Measurements from ENCODE around the gene PHLPP1. TPM values are rescaled to one million over a fixed set of nuclear protein-coding genes. Genes with fewer than 3 reads are reported as not detected.

The PHLPP1 gene
- total RNA-seq, 5 donors from 2014 or later (not counting 1 experiment from before 2014, with no cell fraction given): 6.9 to 11.5 (median 7.4) TPM

DNA sequence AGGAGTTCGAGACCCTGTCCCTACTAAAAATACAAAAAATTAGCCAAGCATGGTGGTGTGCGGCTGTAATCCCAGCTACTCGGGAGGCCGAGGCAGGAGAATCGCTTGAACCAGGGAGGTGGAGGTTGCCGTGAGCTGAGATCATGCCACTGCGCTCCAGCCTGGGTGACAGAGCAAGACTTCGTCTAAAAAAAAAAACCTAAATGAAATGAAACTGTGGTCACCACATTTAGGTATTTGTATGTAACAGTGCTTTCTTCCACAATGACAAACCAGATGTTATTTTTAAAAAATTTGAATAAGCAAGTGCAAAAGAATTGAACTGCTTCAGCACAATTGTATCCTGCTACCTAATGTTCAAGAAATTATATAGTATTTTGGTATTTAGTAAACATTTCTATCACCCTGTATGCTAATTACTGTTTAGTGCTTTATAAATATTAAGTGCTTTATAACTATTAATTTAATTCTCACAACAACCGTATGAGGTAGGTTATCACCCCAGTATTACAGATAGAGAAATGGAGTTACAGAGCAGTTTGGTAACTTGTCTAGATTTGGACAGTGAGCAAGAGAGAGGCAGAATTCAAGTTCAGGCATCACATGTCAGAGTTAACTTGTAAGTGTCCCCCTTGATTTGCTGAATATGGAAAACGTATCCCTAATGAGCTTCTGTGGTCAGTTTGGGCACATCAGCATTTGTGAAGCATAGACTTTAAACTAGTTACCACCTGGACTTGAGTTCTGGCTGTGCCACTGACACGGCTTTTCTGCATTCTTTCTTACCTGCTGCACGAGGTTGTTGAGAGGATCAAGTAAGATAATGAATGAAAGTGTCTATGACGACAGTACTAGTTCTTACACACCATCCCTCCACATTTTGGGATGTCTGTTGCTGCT is 14.4 kb downstream of the PHLPP1 start:
- ATAC-seq (replicated peaks in 1 of 4): no peak
- H3K36me3 ChIP-seq (ENCODE audit: control insufficient read depth in 2 of 2, extremely low read depth in 1 of 2, insufficient read depth in 1 of 2, low read length in 1 of 2): no peaks in the 10 kb centered on the region
- H3K4me1 ChIP-seq (ENCODE audit: control insufficient read depth in 1 of 2, extremely low read depth in 1 of 2, insufficient read depth in 2 of 2, low read length in 2 of 2): no peaks in the 10 kb centered on the region
- H3K27ac ChIP-seq (ENCODE audit: low read length): no peak overlapping the region
- Mint-ChIP-seq H3K36me3 (peaks cover 13% of the 10 kb centered on the region), H3K4me1 (no peaks in the 10 kb centered on the region), H3K27ac (no peak overlapping the region), H3K9me3 (peaks cover 9 to 15% (median 10%) of the 10 kb centered on the region in 3 donors), H3K27me3 (no peaks in the 10 kb centered on the region), H3K4me3 (no peak overlapping the region)
- H3K9me3 ChIP-seq: no peaks in the 10 kb centered on the region
- H3K4me3 ChIP-seq (ENCODE audit: control insufficient read depth in 1 of 2, extremely low read depth in 1 of 2, low read length in 1 of 2): no peak overlapping the region
- ChIA-PET POLR2A (interaction anchor here in 1 of 2 donors (0.7 kb wide), 1 partner anchor 14 kb away, joined by 10 read pairs; no protein-coding TSS in a partner anchor), CTCF (no interaction called here)
- no peaks in the 10 kb centered on the region for H3K27me3 ChIP-seq (replicated peaks in 1 of 2; ENCODE audit: control insufficient read depth in 2 of 2, extremely low read depth in 1 of 2, insufficient read depth in 2 of 2, low read length in 1 of 2)
- WGBS (ENCODE audit: insufficient coverage): 94% methylated on average over 5 of the region's 13 CpGs
- DNase-seq: no peak

DNA sequence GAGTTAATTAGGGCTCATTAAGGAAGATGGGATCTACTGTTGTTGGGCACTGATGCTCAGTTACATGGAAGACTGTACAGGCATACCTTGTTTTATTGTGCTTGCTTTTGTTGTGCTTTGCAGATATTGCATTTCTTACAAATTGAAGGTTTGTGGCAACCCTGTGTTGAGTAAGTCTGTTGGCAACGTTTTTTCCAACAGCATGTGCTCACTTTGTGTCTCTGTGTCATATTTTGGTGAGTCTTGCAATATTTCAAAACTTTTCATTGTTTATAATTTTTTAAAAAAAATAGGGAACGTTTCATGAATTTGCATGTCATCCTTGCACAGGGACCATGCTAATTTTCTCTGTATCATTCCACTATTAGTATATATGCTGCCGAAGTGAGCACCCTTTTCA is 15.6 kb downstream of the PHLPP1 start:
- WGBS (ENCODE audit: insufficient coverage): no CpG with 5 or more reads among the region's 3 CpGs
- Mint-ChIP-seq H3K36me3 (peaks cover 13% of the 10 kb centered on the region), H3K27me3 (no peaks in the 10 kb centered on the region), H3K4me1 (no peaks in the 10 kb centered on the region), H3K27ac (no peak overlapping the region), H3K4me3 (no peak overlapping the region), H3K9me3 (peaks cover 9 to 15% (median 10%) of the 10 kb centered on the region in 3 donors)
- no peak overlapping the region for H3K4me3 ChIP-seq (ENCODE audit: control insufficient read depth in 1 of 2, extremely low read depth in 1 of 2, low read length in 1 of 2)
- POLR2A ChIA-PET: no interaction called here
- no peak for ATAC-seq (replicated peaks in 1 of 4)
- H3K36me3 ChIP-seq (ENCODE audit: control insufficient read depth in 2 of 2, extremely low read depth in 1 of 2, insufficient read depth in 1 of 2, low read length in 1 of 2): no peaks in the 10 kb centered on the region
- CTCF ChIA-PET: no interaction called here
- no peak overlapping the region for H3K27ac ChIP-seq (ENCODE audit: low read length)
- DNase-seq: no peak
- H3K4me1 ChIP-seq (ENCODE audit: control insufficient read depth in 1 of 2, extremely low read depth in 1 of 2, insufficient read depth in 2 of 2, low read length in 2 of 2): no peaks in the 10 kb centered on the region
- H3K27me3 ChIP-seq (replicated peaks in 1 of 2; ENCODE audit: control insufficient read depth in 2 of 2, extremely low read depth in 1 of 2, insufficient read depth in 2 of 2, low read length in 1 of 2): no peaks in the 10 kb centered on the region
- H3K9me3 ChIP-seq: no peaks in the 10 kb centered on the region

DNA sequence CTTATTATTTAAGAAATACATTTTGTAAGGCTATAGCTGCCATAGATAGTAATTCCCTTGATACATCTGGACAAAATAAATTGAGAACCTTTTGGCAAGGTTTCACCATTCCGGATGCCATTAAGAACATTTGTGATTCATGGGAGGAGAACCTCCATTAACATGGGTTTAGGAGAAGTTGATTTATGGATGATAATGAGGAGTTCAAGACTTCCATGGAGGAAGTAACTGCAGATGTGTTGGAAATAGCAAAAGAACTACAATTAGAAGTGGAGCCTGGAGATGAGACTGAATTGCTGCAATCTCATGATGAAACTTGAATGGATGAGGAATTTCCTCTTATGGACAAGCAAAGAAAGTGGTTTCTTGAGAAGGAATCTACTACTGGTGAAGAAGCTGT is 17.3 kb downstream of the PHLPP1 start:
- Mint-ChIP-seq H3K27me3 (no peaks in the 10 kb centered on the region), H3K9me3 (peaks cover 9 to 15% (median 10%) of the 10 kb centered on the region in 3 donors), H3K36me3 (peaks cover 13% of the 10 kb centered on the region), H3K27ac (no peak overlapping the region), H3K4me1 (no peaks in the 10 kb centered on the region), H3K4me3 (no peak overlapping the region)
- Histone ChIP-seq H3K4me3 (ENCODE audit: control insufficient read depth in 1 of 2, extremely low read depth in 1 of 2, low read length in 1 of 2) (no peak overlapping the region), H3K27me3 (replicated peaks in 1 of 2; ENCODE audit: control insufficient read depth in 2 of 2, extremely low read depth in 1 of 2, insufficient read depth in 2 of 2, low read length in 1 of 2) (no peaks in the 10 kb centered on the region), H3K4me1 (ENCODE audit: control insufficient read depth in 1 of 2, extremely low read depth in 1 of 2, insufficient read depth in 2 of 2, low read length in 2 of 2) (no peaks in the 10 kb centered on the region), H3K27ac (ENCODE audit: low read length) (no peak overlapping the region), H3K9me3 (no peaks in the 10 kb centered on the region), H3K36me3 (ENCODE audit: control insufficient read depth in 2 of 2, extremely low read depth in 1 of 2, insufficient read depth in 1 of 2, low read length in 1 of 2) (no peaks in the 10 kb centered on the region)
- ATAC-seq (replicated peaks in 1 of 4) (no peak), DNase-seq (no peak)
- POLR2A ChIA-PET: no interaction called here
- no CpG with 5 or more reads among the region's 1 CpG for WGBS (ENCODE audit: insufficient coverage)
- CTCF ChIA-PET: no interaction called here

GRCh38 chr18:62734290-62734689 is 18.9 kb downstream of the PHLPP1 start:
- Mint-ChIP-seq H3K27ac (no peak overlapping the region), H3K9me3 (peaks cover 9 to 15% (median 10%) of the 10 kb centered on the region in 3 donors), H3K27me3 (no peaks in the 10 kb centered on the region), H3K36me3 (peaks cover 13% of the 10 kb centered on the region), H3K4me3 (no peak overlapping the region), H3K4me1 (no peaks in the 10 kb centered on the region)
- DNase-seq (no peak), ATAC-seq (replicated peaks in 1 of 4) (no peak)
- no peak overlapping the region for H3K27ac ChIP-seq (ENCODE audit: low read length)
- no peaks in the 10 kb centered on the region for H3K27me3 ChIP-seq (replicated peaks in 1 of 2; ENCODE audit: control insufficient read depth in 2 of 2, extremely low read depth in 1 of 2, insufficient read depth in 2 of 2, low read length in 1 of 2)
- WGBS (ENCODE audit: insufficient coverage): no CpG with 5 or more reads among the region's 1 CpG
- CTCF ChIA-PET: no interaction called here
- no peaks in the 10 kb centered on the region for H3K9me3 ChIP-seq
- POLR2A ChIA-PET: interaction anchor here in 1 of 2 donors (0.6 kb wide), 1 partner anchor 1160 kb away, joined by 3 read pairs; no protein-coding TSS in a partner anchor
- H3K36me3 ChIP-seq (ENCODE audit: control insufficient read depth in 2 of 2, extremely low read depth in 1 of 2, insufficient read depth in 1 of 2, low read length in 1 of 2): no peaks in the 10 kb centered on the region
- H3K4me1 ChIP-seq (ENCODE audit: control insufficient read depth in 1 of 2, extremely low read depth in 1 of 2, insufficient read depth in 2 of 2, low read length in 2 of 2): no peaks in the 10 kb centered on the region
- H3K4me3 ChIP-seq (ENCODE audit: control insufficient read depth in 1 of 2, extremely low read depth in 1 of 2, low read length in 1 of 2): no peak overlapping the region

- Histone ChIP-seq H3K36me3 (ENCODE audit: control insufficient read depth in 2 of 2, extremely low read depth in 1 of 2, insufficient read depth in 1 of 2, low read length in 1 of 2) (no peaks in the 10 kb centered on the region), H3K9me3 (no peaks in the 10 kb centered on the region), H3K4me3 (ENCODE audit: control insufficient read depth in 1 of 2, extremely low read depth in 1 of 2, low read length in 1 of 2) (no peak overlapping the region), H3K4me1 (ENCODE audit: control insufficient read depth in 1 of 2, extremely low read depth in 1 of 2, insufficient read depth in 2 of 2, low read length in 2 of 2) (no peaks in the 10 kb centered on the region), H3K27ac (ENCODE audit: low read length) (no peak overlapping the region), H3K27me3 (replicated peaks in 1 of 2; ENCODE audit: control insufficient read depth in 2 of 2, extremely low read depth in 1 of 2, insufficient read depth in 2 of 2, low read length in 1 of 2) (no peaks in the 10 kb centered on the region)
- Mint-ChIP-seq H3K9me3 (peaks cover 9 to 15% (median 10%) of the 10 kb centered on the region in 3 donors), H3K4me1 (no peaks in the 10 kb centered on the region), H3K27ac (no peak overlapping the region), H3K27me3 (no peaks in the 10 kb centered on the region), H3K36me3 (peaks cover 13% of the 10 kb centered on the region), H3K4me3 (no peak overlapping the region)
- ChIA-PET POLR2A (no interaction called here), CTCF (no interaction called here)
- ATAC-seq (replicated peaks in 1 of 4) (no peak), DNase-seq (no peak)
- WGBS (ENCODE audit: insufficient coverage): no CpG with 5 or more reads among the region's 1 CpG
Observed at GRCh38 chr18:62735387-62735786, 20.0 kb downstream of the PHLPP1 start.

- CTCF ChIA-PET: interaction anchor here in 1 of 2 donors (0.5 kb wide), 1 partner anchor 8 kb away, joined by 3 read pairs; no protein-coding TSS in a partner anchor
Observed at GRCh38 chr18:62736077-62736855, 20.9 kb downstream of the PHLPP1 start.

More at GRCh38 chr18:62736077-62736855, 20.9 kb downstream of the PHLPP1 start:
- H3K4me3 Mint-ChIP-seq: no peak overlapping the region
- WGBS (ENCODE audit: insufficient coverage): 96% methylated on average over 3 of the region's 4 CpGs
- H3K4me1 ChIP-seq (ENCODE audit: control insufficient read depth in 1 of 2, extremely low read depth in 1 of 2, insufficient read depth in 2 of 2, low read length in 2 of 2): no peaks in the 10 kb centered on the region
- H3K27ac Mint-ChIP-seq: no peak overlapping the region
- H3K27ac ChIP-seq (ENCODE audit: low read length): no peak overlapping the region
- peaks cover 0 to 4% (median 3%) of the 10 kb centered on the region in 3 donors for H3K4me1 Mint-ChIP-seq
- H3K9me3 Mint-ChIP-seq: peaks cover 9 to 14% (median 10%) of the 10 kb centered on the region in 3 donors
- ATAC-seq (replicated peaks in 1 of 4) (no peak), DNase-seq (no peak)
- H3K36me3 ChIP-seq (ENCODE audit: control insufficient read depth in 2 of 2, extremely low read depth in 1 of 2, insufficient read depth in 1 of 2, low read length in 1 of 2): no peaks in the 10 kb centered on the region
- H3K27me3 Mint-ChIP-seq: no peaks in the 10 kb centered on the region
- POLR2A ChIA-PET: no interaction called here
- H3K9me3 ChIP-seq: no peaks in the 10 kb centered on the region
- no peaks in the 10 kb centered on the region for H3K27me3 ChIP-seq (replicated peaks in 1 of 2; ENCODE audit: control insufficient read depth in 2 of 2, extremely low read depth in 1 of 2, insufficient read depth in 2 of 2, low read length in 1 of 2)
- no peak overlapping the region for H3K4me3 ChIP-seq (ENCODE audit: control insufficient read depth in 1 of 2, extremely low read depth in 1 of 2, low read length in 1 of 2)
- peaks cover 12% of the 10 kb centered on the region for H3K36me3 Mint-ChIP-seq
